Measurements from ENCODE around the gene SEMA3G. TPM values are rescaled to one million over a fixed set of nuclear protein-coding genes. Genes with fewer than 3 reads are reported as not detected.

The SEMA3G gene
- polyA plus RNA-seq, 1 donor (not counting 4 experiments of a cell fraction or from before 2014, with no cell fraction given) = 0.07 TPM

GRCh38 chr3:52452126-52452525, 7.2 kb upstream of the SEMA3G start:
- Histone ChIP-seq H3K4me2 (ENCODE audit: control insufficient read depth, extremely low read depth, insufficient read depth, low read depth, low read length) (no peak overlapping the region), H3K9ac (ENCODE audit: control insufficient read depth, extremely low read depth, insufficient read depth, low read length) (no peak overlapping the region), H3K4me3 (ENCODE audit: control insufficient read depth in 2 of 3, extremely low read depth in 1 of 3, insufficient read depth in 2 of 3, low read depth in 1 of 3, low read length in 3 of 3) (no peak overlapping the region), H3K4me1 (ENCODE audit: control insufficient read depth, extremely low read depth, insufficient read depth, low read length) (peaks cover 24% of the 10 kb centered on the region), H3K9me3 (ENCODE audit: control insufficient read depth, low read depth, low read length) (no peaks in the 10 kb centered on the region), H3K9me1 (ENCODE audit: control insufficient read depth, extremely low read depth, insufficient read depth, low read length) (no peaks in the 10 kb centered on the region), H3K27ac (ENCODE audit: control insufficient read depth, insufficient read depth, low read length) (no peak overlapping the region), H2AFZ (ENCODE audit: control insufficient read depth, low read length) (no peak overlapping the region), H3K79me2 (ENCODE audit: control insufficient read depth, insufficient read depth, low read length) (peaks cover 20% of the 10 kb centered on the region), H3K36me3 (ENCODE audit: control insufficient read depth in 2 of 2, extremely low read depth in 1 of 2, insufficient read depth in 2 of 2, low read length in 2 of 2) (no peaks in the 10 kb centered on the region), H3K27me3 (ENCODE audit: control insufficient read depth, extremely low read depth, insufficient read depth, low read length) (no peaks in the 10 kb centered on the region), H4K20me1 (ENCODE audit: control insufficient read depth, extremely low read depth, insufficient read depth, low read length) (peaks cover 3% of the 10 kb centered on the region)
- FAIRE-seq = no peak
- TF ChIP-seq EZH2 (IDR thresholded peaks at IDR 0.05; ENCODE audit: low read length) (no peak), CTCF (optimal IDR thresholded peaks at IDR 0.05 in 1 of 3, IDR thresholded peaks at IDR 0.05 in 1 of 3, conservative IDR thresholded peaks at IDR 0.05 in 1 of 3; ENCODE audit: extremely low read depth in 1 of 3, insufficient read depth in 2 of 3, low read length in 3 of 3) (no peak)
- DNase-seq (ENCODE audit: low read depth, low spot score) = no peak
- dilution Hi-C loops (cut with MboI; ENCODE audit: extremely low pct_ligation_motif_present, low sequenced_read_pairs) = no loop called here

- Histone ChIP-seq H3K79me2 (ENCODE audit: control insufficient read depth, insufficient read depth, low read length) (peaks cover 14% of the 10 kb centered on the region), H3K4me3 (ENCODE audit: control insufficient read depth in 2 of 3, extremely low read depth in 1 of 3, insufficient read depth in 2 of 3, low read depth in 1 of 3, low read length in 3 of 3) (no peak overlapping the region), H3K36me3 (ENCODE audit: control insufficient read depth in 2 of 2, extremely low read depth in 1 of 2, insufficient read depth in 2 of 2, low read length in 2 of 2) (no peaks in the 10 kb centered on the region), H3K9me1 (ENCODE audit: control insufficient read depth, extremely low read depth, insufficient read depth, low read length) (no peaks in the 10 kb centered on the region), H3K27me3 (ENCODE audit: control insufficient read depth, extremely low read depth, insufficient read depth, low read length) (no peaks in the 10 kb centered on the region), H4K20me1 (ENCODE audit: control insufficient read depth, extremely low read depth, insufficient read depth, low read length) (no peaks in the 10 kb centered on the region), H3K4me2 (ENCODE audit: control insufficient read depth, extremely low read depth, insufficient read depth, low read depth, low read length) (no peak overlapping the region), H2AFZ (ENCODE audit: control insufficient read depth, low read length) (no peak overlapping the region), H3K9me3 (ENCODE audit: control insufficient read depth, low read depth, low read length) (no peaks in the 10 kb centered on the region), H3K4me1 (ENCODE audit: control insufficient read depth, extremely low read depth, insufficient read depth, low read length) (peaks cover 17% of the 10 kb centered on the region), H3K27ac (ENCODE audit: control insufficient read depth, insufficient read depth, low read length) (no peak overlapping the region), H3K9ac (ENCODE audit: control insufficient read depth, extremely low read depth, insufficient read depth, low read length) (no peak overlapping the region)
- TF ChIP-seq CTCF (optimal IDR thresholded peaks at IDR 0.05 in 1 of 3, IDR thresholded peaks at IDR 0.05 in 1 of 3, conservative IDR thresholded peaks at IDR 0.05 in 1 of 3; ENCODE audit: extremely low read depth in 1 of 3, insufficient read depth in 2 of 3, low read length in 3 of 3) = no peak
- TF ChIP-seq EZH2 (IDR thresholded peaks at IDR 0.05; ENCODE audit: low read length) = no peak
- DNase-seq (ENCODE audit: low read depth, low spot score) = no peak
- FAIRE-seq = no peak
- dilution Hi-C loops (cut with MboI; ENCODE audit: extremely low pct_ligation_motif_present, low sequenced_read_pairs) = no loop called here
Measured at GRCh38 chr3:52451237-52452083, 6.6 kb upstream of the SEMA3G start.
